Immature natural killer cell (primary cell): Measurements from ENCODE around the gene LMAN1. TPM values are rescaled to one million over a fixed set of nuclear protein-coding genes. Genes with fewer than 3 reads are reported as not detected.
A peak's percentile ranks its signal among the peaks of the same experiment; 100 is the strongest.

Experiments used
- DNase-seq, 3 donors: peaks; one replicate each; pipeline ENCODE4 v3.0.0; 2022; ENCODE audit warnings: mixed read lengths in 1 of 3
- H3K27ac Mint-ChIP-seq, 6 donors: one replicate each; pipeline ENCODE4 v1.8.0; 2020; ENCODE audit warnings: mixed read lengths in 6 of 6, mild to moderate bottlenecking in 5 of 6, inconsistent platforms in 4 of 6, moderate library complexity in 3 of 6
- H3K27me3 Mint-ChIP-seq, 3 donors: one replicate each; pipeline ENCODE4 v1.8.0; 2020 to 2021; ENCODE audit warnings: low read depth in 3 of 3, mild to moderate bottlenecking in 3 of 3, mixed read lengths in 3 of 3, moderate library complexity in 3 of 3, inconsistent platforms in 1 of 3
- H3K36me3 Mint-ChIP-seq, 3 donors: one replicate each; pipeline ENCODE4 v1.8.0; 2020; ENCODE audit warnings: mixed read lengths in 3 of 3, inconsistent platforms in 2 of 3, mild to moderate bottlenecking in 2 of 3
- H3K4me1 Mint-ChIP-seq, 2 donors: one replicate each; pipeline ENCODE4 v1.8.0; 2020; ENCODE audit warnings: inconsistent platforms in 2 of 2, mild to moderate bottlenecking in 2 of 2, mixed read lengths in 2 of 2, moderate library complexity in 1 of 2
- H3K4me3 Mint-ChIP-seq, 5 donors: one replicate each; pipeline ENCODE4 v1.8.0; 2020; ENCODE audit warnings: mild to moderate bottlenecking in 5 of 5, mixed read lengths in 5 of 5, inconsistent platforms in 3 of 5, moderate library complexity in 3 of 5
- H3K9me3 Mint-ChIP-seq, 6 donors: one replicate each; pipeline ENCODE4 v1.8.0; 2020; ENCODE audit warnings: mild to moderate bottlenecking in 6 of 6, mixed read lengths in 6 of 6, inconsistent platforms in 4 of 6, moderate library complexity in 3 of 6
- polyA plus RNA-seq, 3 donors: library from polyadenylated mRNA; unstranded; fragments of 300-500 nt; fragmentation: Illumina TruSeq; gene quantifications; one replicate each; pipeline ENCODE4 v1.2.3, GENCODE V29; 2021

LMAN1 gene
- polyA plus RNA-seq, 3 donors from 2014 or later, result 32.3 to 40.6 (median 34.8) TPM

DNA sequence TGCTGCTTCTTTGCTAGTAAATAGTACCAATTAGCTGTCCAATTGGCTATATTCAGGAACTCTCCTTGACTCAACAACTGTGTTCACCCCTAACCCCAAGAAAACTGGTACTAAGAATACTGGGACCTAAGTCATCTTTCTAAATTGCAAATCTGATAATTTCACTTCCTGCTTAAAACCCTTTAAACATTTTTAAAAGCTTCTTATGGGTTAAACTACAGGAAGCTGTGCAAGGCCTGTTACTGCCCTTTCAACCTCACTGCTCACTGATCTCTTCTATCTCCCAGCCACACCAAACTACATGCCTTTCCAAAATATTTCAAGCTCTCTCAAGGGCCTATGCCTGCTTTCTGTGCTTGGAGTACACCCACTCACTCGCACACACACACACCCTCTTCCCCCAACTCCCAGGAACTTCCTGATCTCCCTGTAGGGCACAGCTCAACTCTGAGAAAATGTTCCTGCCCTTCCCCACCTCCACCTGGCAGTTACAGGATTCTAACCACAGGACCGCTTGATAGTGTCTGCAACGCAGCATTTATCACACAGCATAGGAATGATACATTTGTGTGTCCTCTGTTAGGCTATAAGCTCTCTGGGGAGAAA lies 6.7 kb downstream of the LMAN1 start:
- H3K4me3 Mint-ChIP-seq, result no peak overlapping the region
- H3K4me1 Mint-ChIP-seq, result peaks cover 10 to 20% of the 10 kb centered on the region in 2 donors
- peaks cover 31 to 59% (median 34%) of the 10 kb centered on the region in 3 donors for H3K36me3 Mint-ChIP-seq

GRCh38 chr18:59345556-59345955 lies 13.5 kb downstream of the LMAN1 start:
- peaks cover 14 to 40% of the 10 kb centered on the region in 2 donors for H3K4me1 Mint-ChIP-seq
- H3K9me3 Mint-ChIP-seq, result peaks cover 0 to 5% (median 2%) of the 10 kb centered on the region in 6 donors
- H3K4me3 Mint-ChIP-seq, result no peak overlapping the region
- H3K36me3 Mint-ChIP-seq, result peaks cover 59 to 77% (median 67%) of the 10 kb centered on the region in 3 donors
- no peak overlapping the region for H3K27ac Mint-ChIP-seq
- H3K27me3 Mint-ChIP-seq, result no peaks in the 10 kb centered on the region
- no peak for DNase-seq

More for the DNA sequence above, 6.7 kb downstream of the LMAN1 start:
- no peak overlapping the region for H3K27ac Mint-ChIP-seq
- H3K27me3 Mint-ChIP-seq, result no peaks in the 10 kb centered on the region
- no peak for DNase-seq
- no peaks in the 10 kb centered on the region for H3K9me3 Mint-ChIP-seq

DNA sequence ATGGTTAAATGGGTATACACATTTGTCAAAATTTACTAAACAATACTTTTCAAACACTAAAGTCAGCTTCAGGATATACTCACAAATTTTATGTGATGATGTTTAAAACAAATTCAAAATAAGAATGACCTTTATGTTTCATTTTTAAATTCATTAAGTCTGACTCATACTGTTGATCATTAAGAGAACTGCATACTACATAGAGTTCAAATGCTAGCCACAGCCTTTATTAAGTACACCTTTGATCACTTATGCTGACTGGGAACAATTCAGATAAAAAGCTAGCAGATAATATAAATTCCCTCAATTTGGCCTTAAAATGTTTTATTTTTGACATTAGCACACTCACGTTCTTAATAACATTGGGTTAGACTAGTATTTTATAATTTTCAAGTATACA lies 14.1 kb downstream of the LMAN1 start:
- Mint-ChIP-seq H3K4me1 (peaks cover 14 to 41% of the 10 kb centered on the region in 2 donors), H3K27ac (no peak overlapping the region), H3K9me3 (peaks cover 0 to 6% (median 2%) of the 10 kb centered on the region in 6 donors), H3K36me3 (peaks cover 64 to 82% (median 73%) of the 10 kb centered on the region in 3 donors), H3K27me3 (no peaks in the 10 kb centered on the region), H3K4me3 (no peak overlapping the region)
- no peak for DNase-seq

DNA sequence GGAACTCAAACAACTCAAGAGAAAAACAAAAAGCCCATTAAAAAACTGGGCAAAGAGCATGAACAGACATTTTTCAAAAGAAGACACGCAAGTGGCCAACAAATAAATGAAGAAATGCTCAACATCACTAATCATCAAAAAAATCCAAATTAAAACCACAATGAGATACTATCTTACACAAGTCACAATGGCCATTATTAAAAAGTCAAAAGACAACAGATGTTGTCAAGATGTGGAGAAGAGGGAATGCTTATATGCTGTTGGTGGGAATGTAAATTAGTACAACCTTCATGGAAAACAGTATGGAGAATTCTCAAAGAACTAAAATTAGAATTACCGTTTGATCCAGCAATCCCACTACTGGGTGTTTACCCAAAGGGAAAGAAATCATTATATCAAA lies 15.1 kb downstream of the LMAN1 start:
- Mint-ChIP-seq H3K27me3 (peaks cover 0 to 1% (median 0%) of the 10 kb centered on the region in 3 donors), H3K9me3 (peaks cover 0 to 6% (median 2%) of the 10 kb centered on the region in 6 donors), H3K27ac (no peak overlapping the region), H3K36me3 (peaks cover 70 to 82% (median 77%) of the 10 kb centered on the region in 3 donors), H3K4me3 (no peak overlapping the region), H3K4me1 (peaks cover 14 to 41% of the 10 kb centered on the region in 2 donors)
- DNase-seq, result no peak

- Mint-ChIP-seq H3K36me3 (peaks cover 82 to 88% (median 85%) of the 10 kb centered on the region in 3 donors), H3K4me1 (peaks cover 14 to 41% of the 10 kb centered on the region in 2 donors), H3K4me3 (no peak overlapping the region), H3K27ac (no peak overlapping the region), H3K9me3 (peaks cover 0 to 6% (median 2%) of the 10 kb centered on the region in 6 donors), H3K27me3 (peaks cover 0 to 1% (median 1%) of the 10 kb centered on the region in 3 donors)
- no peak for DNase-seq
Measured at GRCh38 chr18:59340817-59341216, 18.2 kb downstream of the LMAN1 start.

GRCh38 chr18:59340312-59340711 lies 18.8 kb downstream of the LMAN1 start:
- H3K4me1 Mint-ChIP-seq, result peaks cover 14 to 41% of the 10 kb centered on the region in 2 donors

DNA sequence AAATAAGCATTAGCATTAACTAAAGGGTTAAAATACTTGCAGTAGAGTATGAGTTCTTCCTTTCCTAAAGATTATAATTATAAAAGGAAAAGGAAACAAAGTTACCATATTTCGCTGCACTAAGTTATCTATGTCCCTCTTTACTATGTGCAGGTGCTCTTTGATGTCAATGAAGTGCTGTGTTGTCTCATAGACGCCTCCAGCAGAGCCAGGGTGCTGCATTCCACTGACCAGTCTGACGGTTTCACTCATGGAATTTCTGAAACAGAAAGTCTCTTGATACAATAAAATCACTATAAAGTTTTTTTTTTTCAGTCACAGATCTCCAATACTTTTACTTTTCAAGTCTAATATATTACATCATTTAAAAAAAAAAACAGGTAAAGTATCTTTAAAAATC lies 26.1 kb downstream of the LMAN1 start:
- Mint-ChIP-seq H3K27ac (no peak overlapping the region), H3K9me3 (no peaks in the 10 kb centered on the region), H3K4me1 (no peaks in the 10 kb centered on the region), H3K4me3 (no peak overlapping the region), H3K27me3 (peaks cover 0 to 1% (median 0%) of the 10 kb centered on the region in 3 donors), H3K36me3 (peaks cover 36 to 62% (median 50%) of the 10 kb centered on the region in 3 donors)
- DNase-seq, result no peak

More at GRCh38 chr18:59340312-59340711, 18.8 kb downstream of the LMAN1 start:
- Mint-ChIP-seq H3K27ac (no peak overlapping the region), H3K27me3 (peaks cover 0 to 1% (median 1%) of the 10 kb centered on the region in 3 donors), H3K4me3 (no peak overlapping the region), H3K36me3 (peaks cover 77 to 88% (median 85%) of the 10 kb centered on the region in 3 donors), H3K9me3 (peaks cover 0 to 6% (median 2%) of the 10 kb centered on the region in 6 donors)
- DNase-seq, result no peak

DNA sequence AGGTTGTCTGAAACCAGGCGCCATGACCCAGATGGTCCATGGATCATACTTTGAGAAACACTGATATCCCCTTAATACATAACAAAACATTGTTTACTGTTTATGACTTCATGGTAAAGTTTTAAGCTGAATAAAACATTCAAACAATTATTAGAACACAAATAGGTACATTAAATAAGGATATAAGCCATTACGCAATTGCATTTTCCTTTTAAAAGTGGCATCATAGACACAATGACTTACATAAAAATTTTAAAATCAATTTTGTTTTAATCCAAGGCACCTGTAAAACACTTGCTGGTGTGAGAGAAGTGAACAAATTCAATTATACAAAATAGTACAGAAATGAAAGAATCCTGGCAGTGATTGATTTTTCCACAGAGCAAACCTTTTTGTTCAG lies 30.4 kb downstream of the LMAN1 start:
- Mint-ChIP-seq H3K9me3 (peaks cover 0 to 1% (median 0%) of the 10 kb centered on the region in 6 donors), H3K27me3 (no peaks in the 10 kb centered on the region), H3K27ac (no peak overlapping the region), H3K4me3 (no peak overlapping the region), H3K4me1 (no peaks in the 10 kb centered on the region), H3K36me3 (peaks cover 39 to 55% (median 54%) of the 10 kb centered on the region in 3 donors)
- no peak for DNase-seq

- Mint-ChIP-seq H3K4me1 (no peaks in the 10 kb centered on the region), H3K27ac (no peak overlapping the region), H3K36me3 (peaks cover 31 to 40% (median 36%) of the 10 kb centered on the region in 3 donors), H3K4me3 (no peak overlapping the region), H3K9me3 (peaks cover 0 to 1% (median 0%) of the 10 kb centered on the region in 6 donors), H3K27me3 (peaks cover 0 to 5% (median 0%) of the 10 kb centered on the region in 3 donors)
- DNase-seq, result no peak
Measured at GRCh38 chr18:59325965-59326364, 33.1 kb downstream of the LMAN1 start.

- peaks cover 0 to 5% (median 0%) of the 10 kb centered on the region in 3 donors for H3K27me3 Mint-ChIP-seq
- H3K4me3 Mint-ChIP-seq, result no peak overlapping the region
- DNase-seq, result no peak
- H3K27ac Mint-ChIP-seq, result no peak overlapping the region
- no peaks in the 10 kb centered on the region for H3K4me1 Mint-ChIP-seq
- peaks cover 0 to 1% (median 0%) of the 10 kb centered on the region in 6 donors for H3K9me3 Mint-ChIP-seq
- H3K36me3 Mint-ChIP-seq, result peaks cover 31 to 40% (median 34%) of the 10 kb centered on the region in 3 donors
Measured at GRCh38 chr18:59324623-59324971, 34.5 kb downstream of the LMAN1 start.

DNA sequence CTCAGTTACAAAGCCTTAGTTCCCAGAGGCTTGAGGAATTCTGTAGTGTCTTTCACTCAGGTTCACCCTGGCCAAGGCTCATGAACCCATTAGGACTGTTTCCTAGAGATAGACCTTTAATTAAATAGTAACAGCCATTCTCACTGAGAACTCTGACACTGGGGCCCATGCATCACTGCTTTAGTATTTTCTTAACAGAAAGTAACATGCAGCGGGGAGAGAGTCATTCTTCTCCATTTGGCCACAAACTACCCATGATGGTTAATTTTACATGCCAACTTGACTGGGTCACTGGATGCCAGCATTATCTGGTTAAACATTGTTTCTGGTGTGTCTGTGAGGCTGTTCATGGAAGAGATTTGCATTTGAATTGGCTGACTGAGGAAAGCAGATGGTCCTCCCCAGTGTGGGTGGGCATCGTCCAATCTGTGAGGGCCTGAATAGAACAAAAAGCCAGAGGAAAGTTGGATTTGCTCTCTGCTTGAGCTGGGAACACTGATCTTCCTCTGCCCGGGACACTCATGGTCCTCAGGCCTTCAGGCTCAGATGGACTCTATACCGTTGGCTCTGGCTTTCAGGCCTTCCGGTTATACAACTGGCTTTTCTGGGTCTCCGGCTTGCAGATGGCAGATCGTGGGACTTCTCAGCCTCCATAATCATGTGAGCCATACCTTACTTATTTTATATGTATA lies 35.0 kb downstream of the LMAN1 start:
- Mint-ChIP-seq H3K4me1 (no peaks in the 10 kb centered on the region), H3K27ac (no peak overlapping the region), H3K27me3 (peaks cover 0 to 5% (median under 1%) of the 10 kb centered on the region in 3 donors), H3K4me3 (no peak overlapping the region), H3K36me3 (peaks cover 28 to 38% (median 31%) of the 10 kb centered on the region in 3 donors), H3K9me3 (peaks cover 0 to 1% (median 0%) of the 10 kb centered on the region in 6 donors)
- DNase-seq, result no peak

DNA sequence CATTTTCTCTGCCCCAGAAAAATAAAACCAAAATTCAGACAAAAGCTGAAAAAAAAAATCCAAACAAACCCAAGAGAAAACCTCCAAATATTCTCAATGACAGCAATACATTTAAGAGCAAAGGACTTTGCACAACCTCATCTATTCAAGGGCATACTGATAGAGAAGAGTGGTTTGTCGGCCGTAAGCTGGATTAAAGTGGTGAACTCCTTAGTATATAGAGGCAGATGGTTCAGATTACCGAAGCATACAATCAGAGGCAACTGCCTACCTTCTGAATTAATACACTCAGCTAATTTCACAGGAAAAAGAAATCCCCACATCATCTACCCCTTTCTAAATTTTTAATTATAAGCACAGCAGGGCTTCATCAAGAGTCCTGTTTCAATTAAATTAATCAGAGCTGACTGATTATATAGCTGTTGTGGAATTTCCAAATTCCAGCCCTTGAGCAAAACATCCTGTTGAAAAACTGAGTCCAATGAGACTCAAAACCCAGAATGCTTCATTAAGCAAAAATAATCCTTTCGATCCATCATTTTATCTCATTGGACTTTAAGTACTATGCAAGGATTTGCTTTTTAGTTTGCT lies 40.5 kb downstream of the LMAN1 start, which contains the start of gene CPLX4:
TSS of gene CPLX4 (minus strand) at position 190 of the 591 bp plus-strand sequence. CDS start at position 3, 187 bp downstream.
- no peaks in the 10 kb centered on the region for H3K4me1 Mint-ChIP-seq
- H3K27ac Mint-ChIP-seq, result no peak within 1 kb of the TSS
- peaks cover 2 to 10% (median 6%) of the 10 kb centered on the region in 3 donors for H3K27me3 Mint-ChIP-seq
- H3K9me3 Mint-ChIP-seq, result no peaks in the 10 kb centered on the region
- H3K36me3 Mint-ChIP-seq, result no peaks in the 10 kb centered on the region
- no peak for DNase-seq
- H3K4me3 Mint-ChIP-seq, result no peak within 1 kb of the TSS

DNA sequence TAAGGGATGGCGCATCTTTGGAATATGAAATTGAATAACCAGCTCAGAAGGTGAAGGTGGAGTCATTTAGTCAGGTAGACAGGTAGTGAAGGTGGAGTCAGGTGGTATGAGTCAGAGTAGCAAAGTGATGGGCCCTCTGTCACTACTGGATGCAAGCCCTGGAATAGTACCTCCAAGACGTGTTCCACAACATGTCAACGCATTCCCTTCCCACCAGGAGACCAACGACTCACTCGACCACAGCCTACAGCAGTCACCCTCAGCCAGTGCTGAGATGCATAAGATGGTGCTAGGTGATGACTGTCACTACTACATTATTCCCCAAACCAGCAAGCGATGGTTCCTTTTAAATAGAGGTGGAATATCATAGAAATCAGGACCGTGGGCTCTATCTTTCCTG lies 47.4 kb downstream of the LMAN1 start:
- peaks cover 0 to 3% of the 10 kb centered on the region in 2 donors for H3K4me1 Mint-ChIP-seq
- H3K36me3 Mint-ChIP-seq, result no peaks in the 10 kb centered on the region
- no peak overlapping the region for H3K27ac Mint-ChIP-seq
- H3K9me3 Mint-ChIP-seq, result peaks cover 0 to 3% (median 0%) of the 10 kb centered on the region in 6 donors
- H3K4me3 Mint-ChIP-seq, result no peak overlapping the region
- H3K27me3 Mint-ChIP-seq, result peaks cover 5 to 19% (median 14%) of the 10 kb centered on the region in 3 donors
- DNase-seq, result no peak

- peak overlapping the region in 3 of 5 donors; percentile 56 to 70 (median 66) for H3K4me3 Mint-ChIP-seq
- peaks cover 4 to 14% (median 12%) of the 10 kb centered on the region in 3 donors for H3K27me3 Mint-ChIP-seq
- H3K9me3 Mint-ChIP-seq, result peaks cover 0 to 3% (median 0%) of the 10 kb centered on the region in 6 donors
- H3K36me3 Mint-ChIP-seq, result no peaks in the 10 kb centered on the region
- no peak for DNase-seq
- H3K27ac Mint-ChIP-seq, result no peak overlapping the region
- H3K4me1 Mint-ChIP-seq, result peaks cover 0 to 3% of the 10 kb centered on the region in 2 donors
Measured at GRCh38 chr18:59308938-59309260, 50.2 kb downstream of the LMAN1 start.
